Pons (tissue), 1 donor: Measurements from ENCODE around the gene MFNG.
A peak's percentile ranks its signal among the peaks of the same experiment; 100 is the strongest.

Source experiments
- DNase-seq: peaks from one replicate; pipeline ENCODE4 v3.0.0-alpha.2; 2016; ENCODE audit warnings: low spot score

The MFNG gene

GRCh38 chr22:37493979-37494378, 7.8 kb upstream of the MFNG start:
- no peak for DNase-seq

- peak; percentile 31 for DNase-seq
These were observed 6.5 kb upstream of the MFNG start for GRCh38 chr22:37492428-37493344.

DNA sequence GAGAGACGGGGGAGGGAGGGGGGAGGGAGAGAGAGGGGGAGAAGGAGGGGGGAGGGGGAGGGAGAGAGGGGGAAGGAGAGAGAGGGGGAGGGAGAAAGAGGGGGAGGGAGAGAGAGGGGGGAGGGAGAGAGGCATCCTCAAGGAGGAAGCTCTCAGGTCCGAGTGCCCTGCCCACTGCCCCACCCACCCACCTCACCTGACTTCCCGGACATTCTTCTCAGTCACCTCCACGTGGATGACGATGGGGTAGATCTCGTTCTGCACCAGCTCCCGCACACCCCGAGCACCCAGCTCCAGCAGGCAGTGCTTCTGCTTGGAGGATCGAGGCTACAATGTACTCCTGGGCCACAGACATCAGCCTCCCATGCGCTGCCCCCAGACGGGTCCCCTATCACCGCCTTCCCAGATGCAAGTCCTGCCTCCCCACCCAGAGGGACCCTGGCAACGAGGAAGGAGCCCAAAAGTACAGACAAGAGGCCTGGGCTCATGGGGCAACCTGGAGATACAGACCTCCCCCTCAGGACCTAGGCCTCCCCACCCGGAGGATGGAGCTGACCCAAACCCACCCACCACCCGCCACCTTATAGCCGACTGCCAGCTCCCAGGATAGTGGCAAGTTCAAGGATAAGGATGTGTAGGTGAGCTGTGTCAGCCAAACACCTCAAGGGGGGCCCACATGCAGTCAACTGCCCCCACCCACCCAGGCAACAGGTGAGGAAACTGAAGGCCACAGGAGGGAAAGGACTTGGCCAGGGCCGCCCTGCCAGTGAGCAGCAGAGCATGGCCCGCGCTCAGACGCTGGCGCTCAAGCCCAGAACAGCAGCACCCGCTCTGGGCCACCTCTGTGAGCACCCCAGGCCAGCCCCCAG, 5.6 kb upstream of the MFNG start:
- DNase-seq, result no peak

DNA sequence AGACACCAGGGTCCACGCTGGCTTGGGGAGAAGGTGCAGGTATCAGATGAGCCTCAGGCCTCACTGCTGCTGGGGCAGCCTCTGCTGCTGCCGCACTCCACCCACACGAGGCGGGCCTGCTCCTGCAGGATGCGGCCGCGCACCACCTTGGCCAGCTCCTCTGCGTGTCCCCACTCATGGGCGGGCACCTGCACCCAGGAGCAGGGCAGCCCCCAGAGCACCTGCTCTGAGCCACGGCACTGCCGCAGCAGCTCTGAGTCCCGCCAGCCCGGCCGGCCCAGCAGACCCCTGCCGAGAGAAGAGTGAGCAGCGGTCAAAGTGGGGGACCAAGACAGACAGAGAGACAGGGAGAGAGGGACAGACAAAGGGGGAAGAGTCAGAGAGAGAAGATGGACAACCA, 4.9 kb upstream of the MFNG start:
- no peak for DNase-seq

DNA sequence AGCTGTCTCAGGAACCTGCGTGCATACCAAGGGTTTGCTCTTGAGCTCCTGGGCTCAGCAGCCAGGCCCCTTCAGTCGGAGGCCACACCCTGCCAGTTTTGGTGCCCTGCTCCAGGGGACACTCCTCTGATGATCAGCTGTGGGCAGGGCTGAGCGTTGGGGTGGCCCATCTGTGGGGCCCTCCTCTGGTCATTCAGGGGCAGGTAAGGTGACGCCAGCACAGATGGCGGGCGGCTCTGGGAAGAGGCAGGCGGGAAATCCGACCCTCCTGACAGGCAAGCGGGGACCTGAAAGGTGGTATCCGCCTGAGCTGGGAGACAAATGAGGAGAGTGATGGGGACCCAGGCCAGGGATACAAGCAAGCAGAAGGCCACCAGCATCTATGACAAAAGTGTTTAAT, 3.8 kb upstream of the MFNG start:
- DNase-seq, result no peak

- no peak for DNase-seq
These were observed 2.4 kb upstream of the MFNG start for GRCh38 chr22:37488337-37489135.

GRCh38 chr22:37487571-37487970, 1.4 kb upstream of the MFNG start:
- no peak for DNase-seq

DNA sequence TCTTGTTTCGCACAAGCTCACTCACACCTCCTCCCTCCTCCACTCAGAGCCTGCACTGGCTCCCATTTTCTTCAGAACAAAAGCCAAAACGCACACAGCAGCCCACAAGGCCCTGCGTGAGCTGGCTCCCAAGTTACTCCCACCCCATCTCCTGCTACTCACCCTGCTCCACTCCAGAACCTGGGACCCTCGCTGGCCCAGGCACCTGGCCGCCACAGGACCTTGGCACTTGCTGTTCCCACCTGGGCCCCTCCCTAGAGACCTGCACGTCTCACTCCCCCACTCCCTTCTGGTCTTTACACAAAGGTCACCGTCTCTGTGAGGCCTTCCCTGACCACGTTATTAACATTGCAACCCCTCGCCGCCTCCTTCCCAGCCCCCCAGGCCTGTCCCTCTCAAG, 945 bp upstream of the MFNG start:
- no peak for DNase-seq

DNA sequence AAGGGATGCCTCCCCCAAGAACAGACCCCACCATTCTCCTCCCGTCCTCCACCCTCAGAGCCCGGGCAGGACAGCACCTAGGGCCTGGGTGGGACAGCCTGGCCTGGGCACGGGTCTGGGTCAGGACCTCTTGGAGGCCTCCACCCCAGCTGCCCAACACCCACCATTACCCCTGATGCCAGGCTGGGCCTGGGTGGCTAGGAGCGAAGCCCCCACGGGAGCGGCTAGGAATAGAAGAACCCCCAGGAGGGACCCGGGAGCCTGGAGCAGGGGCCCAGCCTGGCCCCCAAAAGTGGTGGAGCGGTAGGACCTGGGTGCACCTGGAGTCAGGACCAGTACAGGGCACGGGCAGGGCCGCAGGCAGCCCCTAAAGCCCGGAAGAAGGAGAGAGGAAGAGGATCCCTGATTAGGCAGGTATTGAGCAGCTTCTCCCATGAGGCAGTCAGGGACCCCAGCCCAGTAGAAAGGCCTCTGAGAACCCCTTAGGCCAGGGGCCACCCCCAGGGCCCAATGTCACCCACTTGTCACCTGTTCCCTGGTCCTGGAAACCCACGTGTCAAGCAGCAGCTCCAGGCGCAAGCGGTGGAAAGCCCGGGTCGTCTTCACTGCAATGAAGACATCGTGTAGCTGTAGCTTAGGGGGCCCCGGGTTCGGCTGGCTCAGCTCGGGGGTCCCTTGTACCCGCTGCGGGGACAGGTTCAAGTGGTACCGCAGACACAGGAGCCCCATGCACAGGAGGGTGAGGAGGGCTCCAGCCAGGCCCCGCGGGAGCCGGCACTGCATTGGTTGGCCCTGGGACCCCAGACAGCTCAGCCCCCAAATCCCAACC, 575 bp downstream of the MFNG start:
- no peak for DNase-seq

GRCh38 chr22:37484480-37485394, 1.4 kb downstream of the MFNG start:
- DNase-seq, result peak; percentile 71

GRCh38 chr22:37483050-37483449, 3.1 kb downstream of the MFNG start:
- DNase-seq, result no peak

DNA sequence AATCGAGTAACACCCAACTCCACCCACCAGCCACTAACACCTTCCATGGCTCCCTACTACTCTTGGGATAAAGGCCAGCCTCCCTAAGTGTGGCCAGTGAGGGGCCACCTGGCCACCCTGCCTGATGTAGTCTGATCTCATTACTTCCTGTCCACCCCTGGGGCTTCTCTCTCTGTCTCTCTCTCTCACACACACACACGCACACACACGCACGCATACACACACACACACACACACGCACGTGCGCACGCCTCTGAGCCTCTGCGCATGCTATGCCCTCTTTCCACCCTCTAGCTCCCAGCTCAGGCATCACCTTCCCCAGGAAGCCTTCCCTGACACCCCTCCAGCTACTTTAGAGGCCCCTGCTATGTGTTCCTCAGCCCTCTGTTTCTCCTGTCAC, 3.9 kb downstream of the MFNG start:
- DNase-seq, result no peak

GRCh38 chr22:37481347-37481907, 4.8 kb downstream of the MFNG start:
- DNase-seq, result no peak

GRCh38 chr22:37480387-37481346, 5.5 kb downstream of the MFNG start:
- DNase-seq, result no peak

DNA sequence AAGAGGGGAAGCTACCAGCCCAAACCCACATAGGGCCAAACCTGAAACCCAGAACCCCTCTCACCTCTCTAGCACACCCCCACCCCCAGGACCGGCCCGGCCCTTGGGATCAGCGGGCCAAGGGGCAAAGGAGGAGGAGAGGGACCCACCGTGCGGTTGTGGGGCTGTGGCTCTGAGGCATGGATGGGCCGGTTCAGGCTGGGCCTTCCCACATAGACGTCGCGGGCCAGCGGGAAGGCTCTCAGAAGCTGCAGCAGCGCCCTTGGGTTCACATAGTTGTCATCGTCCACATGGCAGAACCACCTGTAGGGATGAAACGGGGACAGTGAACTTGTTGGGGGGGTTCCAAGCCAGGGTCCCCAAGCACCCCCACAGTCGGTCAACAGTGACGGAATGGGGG, 7.0 kb downstream of the MFNG start:
- DNase-seq, result no peak

GRCh38 chr22:37476389-37477329, 9.5 kb downstream of the MFNG start:
- DNase-seq, result no peak

DNA sequence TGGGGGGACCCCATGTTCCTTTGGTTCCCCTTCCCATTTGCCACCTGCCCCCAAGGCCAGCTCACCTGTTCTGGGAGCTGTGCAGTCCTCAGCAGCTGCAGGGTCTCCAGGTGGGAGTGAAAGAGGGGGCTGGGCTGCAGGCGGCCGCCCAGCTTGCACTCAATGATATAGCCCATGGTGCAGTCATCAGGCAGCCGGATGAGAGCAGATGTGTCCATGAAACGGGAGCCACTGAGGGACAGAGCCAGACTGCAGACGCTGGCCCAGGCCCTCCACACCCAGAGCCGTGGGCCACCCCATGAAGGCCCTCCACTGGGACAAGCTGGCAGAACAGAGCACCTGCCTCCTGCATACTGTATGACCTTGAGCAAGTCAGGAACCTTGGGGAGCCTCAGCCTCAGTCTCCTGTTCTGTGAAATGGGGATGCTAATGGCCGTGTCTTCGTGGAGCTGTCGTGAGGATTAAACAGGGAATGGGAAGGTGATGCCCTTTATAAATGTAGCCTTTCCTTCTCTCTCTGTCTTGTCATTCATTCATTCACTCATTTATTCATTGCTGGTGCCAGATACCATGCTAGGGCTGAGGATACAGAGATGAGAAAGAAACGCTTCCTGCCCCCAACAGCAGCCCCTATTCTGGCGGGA, 11.6 kb downstream of the MFNG start:
- no peak for DNase-seq
